COLO668 (cell line): Measurements from ENCODE around the gene SNX27.
"Not testable (repeated sequence)": the region's sequence is repeated elsewhere in the genome, so short reads cannot be mapped to it uniquely, and the experiment has no call there.

Experiments used
- DNase-seq: peaks from one replicate; lab custom pipeline; 2025; ENCODE audit not compliant: unreplicated experiment; lab: John Stamatoyannopoulos, UW

The SNX27 gene

DNA sequence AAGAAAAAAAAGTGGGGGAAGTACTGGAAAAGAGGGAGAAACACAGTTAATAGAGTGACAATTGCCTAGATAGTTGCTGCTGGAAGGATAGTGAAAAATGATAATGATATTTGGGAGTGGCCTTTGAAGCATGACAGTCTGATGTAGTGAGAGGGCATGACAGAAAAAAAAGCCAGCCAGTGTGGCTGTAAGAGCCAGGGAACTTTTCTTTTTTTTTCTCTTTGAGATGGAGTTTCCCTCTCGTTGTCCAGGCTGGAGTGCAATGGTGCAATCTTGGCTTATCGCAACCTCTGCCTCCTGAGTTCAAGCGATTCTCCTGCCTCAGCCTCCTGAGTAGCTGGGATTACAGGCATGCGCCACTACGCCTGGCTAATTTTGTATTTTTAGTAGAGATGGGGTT is 9.3 kb upstream of the SNX27 start:
- DNase-seq: not testable (repeated sequence)

DNA sequence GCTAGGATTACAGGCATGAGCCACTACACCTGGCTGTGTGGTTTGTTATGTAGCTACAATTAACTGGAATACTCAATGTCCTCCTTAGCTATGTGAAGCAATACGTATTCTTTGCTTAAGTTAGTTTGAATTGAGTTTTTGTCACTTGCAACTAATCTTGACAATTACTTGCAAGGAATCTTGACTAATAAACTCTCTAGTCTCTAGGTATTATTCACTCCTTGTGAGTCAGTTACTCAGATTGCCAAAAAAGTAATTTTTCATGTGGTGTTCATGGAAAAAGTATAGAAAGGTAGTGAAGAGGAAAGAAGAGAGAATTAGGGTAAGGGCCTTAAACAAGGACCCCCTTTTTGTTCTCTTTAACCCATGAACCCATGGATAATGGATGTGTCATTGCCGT is 7.6 kb upstream of the SNX27 start:
- DNase-seq: no peak

DNA sequence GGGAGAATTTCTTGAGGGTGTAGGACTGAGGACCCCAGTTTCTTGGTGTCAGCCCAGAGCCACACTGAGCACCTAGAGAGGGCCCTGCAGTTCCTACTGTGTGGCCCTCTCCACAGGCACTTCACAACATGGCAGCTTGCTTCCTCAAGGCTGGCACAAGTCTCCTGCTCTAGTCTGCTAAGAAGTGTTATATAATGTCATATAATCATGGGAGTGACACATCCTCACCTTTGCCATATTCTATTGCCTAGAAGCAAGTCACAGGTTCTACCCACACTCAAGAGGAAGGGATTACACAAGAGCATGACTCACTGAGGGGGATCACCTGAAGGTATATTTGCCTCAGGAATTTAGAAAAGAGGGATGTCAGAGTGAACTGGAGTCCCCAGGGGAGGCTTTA is 5.5 kb upstream of the SNX27 start:
- no peak for DNase-seq

- DNase-seq: no peak
These were observed 5.0 kb upstream of the SNX27 start for GRCh38 chr1:151606857-151607256.

DNA sequence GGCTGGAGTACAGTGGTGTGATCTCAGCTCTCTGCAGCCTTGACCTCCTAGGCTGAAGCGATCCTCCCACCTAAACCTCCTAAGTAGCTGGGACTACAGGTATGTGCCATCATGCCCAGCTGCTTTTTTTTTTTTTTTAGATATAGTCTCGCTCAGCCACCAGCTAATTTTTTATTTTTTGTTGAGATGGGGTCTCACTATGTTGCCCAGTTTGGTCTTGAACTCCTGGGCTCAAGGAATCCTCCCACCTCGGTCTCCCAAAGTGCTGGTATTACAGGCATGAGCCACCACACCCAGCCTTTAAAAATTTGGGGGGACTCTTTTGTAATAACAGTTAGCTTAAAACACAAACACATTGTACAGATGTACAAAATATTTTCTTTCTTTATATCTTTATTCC is 1.7 kb upstream of the SNX27 start:
- DNase-seq: no peak

GRCh38 chr1:151611288-151611790 is 511 bp upstream of the SNX27 start:
- no peak for DNase-seq

DNA sequence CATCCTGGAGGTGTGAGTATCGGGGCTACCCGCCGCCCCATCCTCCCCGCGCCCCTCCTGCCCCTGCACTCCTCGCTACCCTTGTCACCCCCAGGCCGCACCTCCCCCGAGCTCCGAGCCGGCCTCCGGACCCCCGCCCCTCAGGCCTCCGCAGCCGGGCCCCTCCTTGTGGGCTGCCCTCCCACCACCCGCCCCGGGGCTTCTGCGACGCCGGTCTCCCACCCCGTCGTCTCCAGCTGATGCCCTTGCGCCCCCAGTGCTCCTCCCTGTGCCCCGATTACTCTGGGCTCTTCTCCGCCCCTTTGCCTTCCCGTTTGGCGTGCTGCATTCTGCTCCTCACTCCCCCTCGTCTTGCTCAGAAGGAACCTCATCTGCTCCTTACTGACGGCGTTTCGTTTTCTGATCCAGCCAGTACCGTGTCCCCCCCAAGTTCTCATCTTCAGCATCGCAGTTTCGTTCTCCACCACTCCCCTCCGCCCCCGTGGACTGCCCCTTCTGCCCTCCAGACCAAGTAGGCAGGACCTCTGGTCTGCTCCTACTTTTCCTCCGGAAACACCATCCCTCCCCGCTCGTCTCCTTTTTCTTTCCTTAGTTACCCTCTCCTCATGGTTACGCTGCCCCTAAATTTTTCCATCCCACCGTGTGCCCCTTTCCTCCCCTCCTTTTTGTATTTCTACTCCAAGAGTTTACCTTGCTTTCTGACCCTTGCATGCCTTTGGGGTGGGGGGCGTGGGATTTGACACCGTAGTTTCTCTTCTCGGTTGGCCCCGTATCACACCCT is 841 bp downstream of the SNX27 start:
- no peak for DNase-seq

DNA sequence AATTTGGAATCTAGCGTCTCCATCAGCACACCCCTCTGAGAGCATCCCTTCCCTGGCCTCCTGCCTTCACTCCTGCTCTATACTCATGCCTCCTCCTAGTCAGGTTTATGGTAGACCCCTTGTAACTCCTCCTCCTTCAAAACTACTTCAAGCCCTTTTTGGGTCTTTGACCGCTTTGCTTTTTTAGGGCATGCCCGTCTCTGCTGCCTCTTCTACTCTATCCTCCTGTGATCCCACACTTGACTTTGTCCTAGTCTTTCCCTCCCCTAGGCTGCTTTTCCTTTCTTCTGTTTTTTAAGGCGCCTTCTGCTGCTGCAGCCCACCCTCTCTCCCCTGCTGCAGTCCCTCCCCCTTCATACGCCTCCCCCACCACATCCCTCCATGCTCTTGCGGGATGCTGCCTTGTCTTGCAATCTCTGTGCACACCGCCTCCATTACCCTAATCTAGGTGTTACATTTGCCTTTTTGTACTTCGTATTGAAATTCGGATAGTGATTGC is 1.5 kb downstream of the SNX27 start:
- DNase-seq: no peak

DNA sequence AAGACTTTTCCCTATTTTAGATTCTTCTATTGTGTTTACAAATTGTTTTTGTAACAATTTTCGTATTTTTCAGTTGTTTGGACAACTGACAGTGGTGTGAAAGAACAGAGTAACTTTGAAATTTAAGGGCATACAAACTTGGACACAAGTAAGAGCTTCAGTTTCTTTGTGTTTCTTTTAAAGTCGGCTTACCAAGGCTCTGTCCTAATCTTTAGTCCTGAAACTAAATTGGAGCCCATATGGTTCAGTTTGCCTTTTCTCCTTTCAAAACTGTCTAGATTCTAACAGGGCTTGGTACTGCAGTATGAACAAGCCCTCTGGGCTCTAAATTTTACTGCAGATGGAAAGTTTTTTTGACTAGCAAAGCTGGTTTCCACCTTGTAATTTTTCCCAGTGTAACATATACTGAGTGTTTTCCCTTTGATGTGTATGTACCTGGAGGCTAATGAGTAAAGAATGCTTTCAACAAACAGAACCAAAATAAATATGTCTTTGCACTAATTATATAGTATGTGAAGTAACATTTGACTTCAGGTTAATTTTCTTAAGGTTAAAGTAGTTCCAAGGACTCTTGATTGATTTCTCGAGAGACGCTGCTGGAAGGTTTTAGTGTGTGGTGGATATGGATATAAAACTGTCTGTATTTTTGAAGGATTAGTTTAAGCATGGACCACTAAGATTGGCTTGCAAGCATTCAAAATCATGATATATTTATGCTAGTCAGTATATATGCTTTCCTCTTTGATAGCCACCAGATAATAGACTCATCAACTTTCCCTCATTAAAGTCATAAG is 4.1 kb downstream of the SNX27 start:
- DNase-seq: no peak

DNA sequence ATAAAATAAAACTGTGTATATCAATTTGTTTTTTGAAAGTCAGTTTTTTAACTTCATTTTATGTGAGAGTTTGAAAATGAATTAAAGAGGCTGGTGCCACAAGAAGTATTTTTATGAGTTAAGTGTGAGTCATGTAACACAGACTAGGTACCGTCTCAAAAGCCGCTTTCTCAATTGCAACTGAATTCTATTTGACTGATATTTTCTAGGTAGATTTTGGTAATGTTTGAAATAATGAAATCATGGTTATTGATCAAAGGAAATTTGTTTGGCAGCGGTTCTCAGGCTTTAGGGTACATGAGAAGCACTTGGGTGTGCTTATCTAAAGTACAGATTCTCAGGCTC is 4.6 kb downstream of the SNX27 start:
- DNase-seq: no peak

DNA sequence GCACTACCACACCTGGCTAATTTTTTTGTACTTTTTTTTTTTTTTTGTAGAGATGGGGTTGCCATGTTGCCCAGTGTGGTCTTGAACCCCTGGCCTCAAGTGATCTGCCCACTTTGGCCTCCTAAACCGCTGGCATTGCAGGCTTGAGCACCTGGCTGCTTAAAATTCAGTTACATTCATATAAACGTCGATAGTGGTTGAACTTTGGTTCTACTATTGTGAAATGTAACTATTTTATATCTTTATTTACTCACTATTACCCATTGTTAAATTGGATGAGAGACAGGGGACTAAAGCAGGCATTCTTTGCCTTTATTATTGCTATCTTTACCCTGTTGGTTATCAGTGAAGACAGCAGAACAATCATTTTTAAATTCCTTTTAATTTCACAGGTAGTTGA is 6.2 kb downstream of the SNX27 start:
- no peak for DNase-seq

GRCh38 chr1:151618470-151618869 is 6.6 kb downstream of the SNX27 start:
- no peak for DNase-seq

DNA sequence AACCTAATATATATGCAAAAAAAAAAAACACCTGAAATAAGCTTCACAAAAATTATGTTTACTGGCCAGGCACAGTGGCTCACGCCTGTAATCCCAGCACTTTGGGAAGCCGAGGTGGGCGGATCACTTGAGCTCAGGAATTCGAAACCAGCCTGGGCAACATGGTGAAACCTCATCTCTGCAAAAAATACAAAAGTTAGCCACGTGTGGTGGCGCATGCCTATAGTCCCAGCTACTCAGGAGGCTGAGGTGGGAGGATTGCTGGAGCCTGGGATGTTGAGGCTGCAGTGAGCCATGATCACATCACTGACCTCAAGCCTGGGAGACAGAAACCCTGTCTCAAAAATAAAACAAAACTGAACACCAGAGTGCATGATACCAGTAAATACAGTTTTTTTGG is 7.1 kb downstream of the SNX27 start:
- not testable (repeated sequence) for DNase-seq

GRCh38 chr1:151619489-151620093 is 7.7 kb downstream of the SNX27 start:
- DNase-seq: no peak

GRCh38 chr1:151620286-151620685 is 8.4 kb downstream of the SNX27 start:
- no peak for DNase-seq

- DNase-seq: no peak
These were observed 9.5 kb downstream of the SNX27 start for GRCh38 chr1:151621351-151621750.

DNA sequence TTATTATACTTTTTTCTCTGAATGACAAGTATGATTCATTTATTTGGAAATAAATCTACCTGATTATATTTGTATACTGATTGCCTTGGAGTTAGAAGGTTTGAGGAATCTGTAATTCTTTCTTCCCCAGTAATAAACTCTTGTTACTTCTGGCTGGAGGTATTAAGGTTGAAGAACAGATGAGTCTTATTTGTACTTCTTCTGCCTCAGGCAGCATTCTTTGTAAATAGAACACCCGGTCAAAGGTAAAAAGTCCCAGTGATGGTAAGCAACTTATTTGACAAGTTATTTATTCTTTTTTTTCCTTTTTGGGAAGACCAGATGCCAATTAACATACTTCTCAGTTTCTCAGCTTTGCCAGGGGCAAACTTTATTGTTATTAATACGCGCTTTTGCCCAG is 12.9 kb downstream of the SNX27 start:
- DNase-seq: no peak

DNA sequence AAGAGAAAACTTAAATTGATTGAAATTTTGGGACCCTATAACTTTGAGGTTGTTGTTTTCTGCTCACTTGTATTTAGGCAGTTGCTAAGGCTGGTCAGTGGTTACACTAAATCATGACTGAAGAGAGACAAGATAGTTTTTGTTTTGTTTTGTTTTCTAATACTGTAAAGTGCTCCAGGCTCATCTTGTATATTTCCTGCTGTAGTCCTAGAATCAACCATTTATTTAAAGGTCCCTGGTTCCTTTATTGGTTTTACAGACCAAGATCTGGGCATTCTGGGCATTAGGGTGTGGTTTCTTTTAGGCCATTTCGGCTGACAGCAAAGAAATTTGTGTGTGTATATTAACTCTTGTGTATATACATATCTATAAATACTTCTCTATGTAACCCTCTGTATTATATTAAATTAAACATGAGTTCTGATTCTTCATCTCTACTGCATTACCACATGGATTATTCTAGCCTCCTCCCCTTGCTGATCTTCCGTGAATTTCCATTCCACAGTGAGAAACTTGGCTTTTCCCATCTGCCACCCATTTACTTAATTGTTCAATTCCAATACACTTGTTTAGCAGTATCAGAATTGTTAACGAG is 15.0 kb downstream of the SNX27 start:
- no peak for DNase-seq

DNA sequence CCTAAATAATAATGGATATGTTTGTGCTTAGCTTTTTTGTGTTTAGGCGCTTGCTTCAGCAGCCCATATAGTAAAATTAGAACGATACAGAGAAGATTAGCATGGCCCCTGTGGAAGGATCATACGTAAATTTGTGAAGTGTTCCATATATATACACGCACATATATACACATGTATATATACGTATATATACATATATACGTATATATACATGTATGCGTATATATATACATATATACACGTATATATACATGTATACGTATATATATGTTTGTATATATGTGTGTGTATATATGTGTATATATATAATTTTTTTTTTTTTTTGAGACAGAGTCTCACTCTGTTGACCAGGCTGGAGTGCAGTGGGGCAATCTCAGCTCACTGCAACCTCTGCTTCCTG is 17.4 kb downstream of the SNX27 start:
- no peak for DNase-seq

- no peak for DNase-seq
These were observed 23.7 kb downstream of the SNX27 start for GRCh38 chr1:151635479-151636072.
